HFFc6 (cell line): Measurements from ENCODE around the gene PRORP. TPM values are rescaled to one million over a fixed set of nuclear protein-coding genes. Genes with fewer than 3 reads are reported as not detected.
A peak's percentile ranks its signal among the peaks of the same experiment; 100 is the strongest.

Source experiments
- DNase-seq: peaks from one replicate; pipeline ENCODE4 v3.0.0-alpha.2; 2018
- H3K27ac Mint-ChIP-seq: 2 replicates; pipeline ENCODE4 v1.8.0; 2020; ENCODE audit warnings: mild to moderate bottlenecking, mixed read lengths
- H3K27me3 Mint-ChIP-seq: 2 replicates; pipeline ENCODE4 v1.8.0; 2021; ENCODE audit warnings: mild to moderate bottlenecking, moderate library complexity, mixed read lengths; ENCODE audit not compliant: insufficient read depth
- H3K36me3 Mint-ChIP-seq: 2 replicates; pipeline ENCODE4 v1.8.0; 2021; ENCODE audit warnings: low read depth, mixed read lengths
- H3K4me1 Mint-ChIP-seq: 2 replicates; pipeline ENCODE4 v1.8.0; 2020; ENCODE audit warnings: low read depth, mixed read lengths
- H3K4me3 Mint-ChIP-seq: 2 replicates; pipeline ENCODE4 v1.8.0; 2020; ENCODE audit warnings: mild to moderate bottlenecking, moderate library complexity, mixed read lengths
- H3K9me3 Mint-ChIP-seq: 2 replicates; pipeline ENCODE4 v1.8.0; 2020; ENCODE audit warnings: mild to moderate bottlenecking, mixed read lengths
- total RNA-seq, 6 experiments: library from RNA; stranded (reverse); fragmentation: NEBNext Ultra II Directional; extraction: Animal tissue kit (Norgen Biotek cat#: 25700); gene quantifications; 2 replicates in 1 of 6; 3 replicates in 5 of 6; pipeline ENCODE4 v1.2.3, GENCODE V29; 2021
- TF ChIP-seq, protein P1 (sequence below): fragments of 200-600 bp; sonication (generic); IDR thresholded peaks from 2 replicates; pipeline ENCODE4 v1.5.0; 2021; ENCODE audit warnings: antibody characterized with exemption, mild to moderate bottlenecking

PRORP gene
- total RNA-seq, 6 experiments from 2014 or later = 22.6 to 29.6 (median 26.6) TPM

DNA sequence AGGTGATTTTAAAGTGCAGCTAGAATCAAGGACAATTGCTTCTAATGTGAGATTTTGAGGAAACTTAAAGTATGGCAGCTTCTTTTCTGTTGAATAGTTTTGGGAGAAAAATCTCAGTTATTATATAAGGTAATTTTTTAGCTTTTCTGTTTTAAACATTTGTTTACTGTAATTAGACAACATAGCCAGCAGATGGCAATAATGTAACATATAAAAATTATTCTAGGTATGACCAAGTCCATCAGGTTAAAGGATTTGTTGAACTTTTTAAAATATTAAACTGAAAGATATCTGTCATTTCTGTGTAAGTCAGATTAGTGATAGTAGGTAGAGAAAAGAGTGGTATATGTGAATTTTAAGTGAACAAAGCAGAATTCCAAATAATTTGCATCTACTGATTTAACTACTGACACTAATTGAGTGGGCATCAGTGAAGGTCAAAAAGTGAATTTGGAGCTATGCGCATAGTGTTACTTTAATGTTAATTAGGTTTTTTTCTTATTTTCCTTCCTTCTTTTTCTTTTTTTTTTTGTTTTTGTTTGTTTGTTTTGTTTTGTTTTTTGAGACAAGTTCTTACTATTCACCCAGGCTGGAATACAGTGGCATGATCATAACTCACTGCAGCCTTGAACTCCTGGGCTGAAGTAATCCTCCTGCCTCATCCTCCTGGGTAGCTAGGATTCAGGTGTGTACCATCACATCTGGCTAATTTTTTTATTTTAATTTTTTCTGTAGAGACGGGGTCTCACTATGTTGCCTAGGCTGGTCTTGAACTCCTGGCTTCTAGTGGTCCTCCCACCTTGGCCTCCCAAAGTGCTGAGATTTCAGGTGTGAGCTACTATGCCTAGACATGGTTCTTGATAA is 18.6 kb downstream of the PRORP start:
- H3K27me3 Mint-ChIP-seq = no peaks in the 10 kb centered on the region; the same call in none of the 2 replicates
- H3K9me3 Mint-ChIP-seq = no peaks in the 10 kb centered on the region
- H3K27ac Mint-ChIP-seq = no peak overlapping the region
- H3K4me1 Mint-ChIP-seq = peaks cover 6% of the 10 kb centered on the region; the same call in 1 of the 2 replicates
- TF ChIP-seq, protein P1, sequence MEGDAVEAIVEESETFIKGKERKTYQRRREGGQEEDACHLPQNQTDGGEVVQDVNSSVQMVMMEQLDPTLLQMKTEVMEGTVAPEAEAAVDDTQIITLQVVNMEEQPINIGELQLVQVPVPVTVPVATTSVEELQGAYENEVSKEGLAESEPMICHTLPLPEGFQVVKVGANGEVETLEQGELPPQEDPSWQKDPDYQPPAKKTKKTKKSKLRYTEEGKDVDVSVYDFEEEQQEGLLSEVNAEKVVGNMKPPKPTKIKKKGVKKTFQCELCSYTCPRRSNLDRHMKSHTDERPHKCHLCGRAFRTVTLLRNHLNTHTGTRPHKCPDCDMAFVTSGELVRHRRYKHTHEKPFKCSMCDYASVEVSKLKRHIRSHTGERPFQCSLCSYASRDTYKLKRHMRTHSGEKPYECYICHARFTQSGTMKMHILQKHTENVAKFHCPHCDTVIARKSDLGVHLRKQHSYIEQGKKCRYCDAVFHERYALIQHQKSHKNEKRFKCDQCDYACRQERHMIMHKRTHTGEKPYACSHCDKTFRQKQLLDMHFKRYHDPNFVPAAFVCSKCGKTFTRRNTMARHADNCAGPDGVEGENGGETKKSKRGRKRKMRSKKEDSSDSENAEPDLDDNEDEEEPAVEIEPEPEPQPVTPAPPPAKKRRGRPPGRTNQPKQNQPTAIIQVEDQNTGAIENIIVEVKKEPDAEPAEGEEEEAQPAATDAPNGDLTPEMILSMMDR = peak; percentile 82
- DNase-seq = peak; percentile 50
- H3K4me3 Mint-ChIP-seq = no peak overlapping the region
- H3K36me3 Mint-ChIP-seq = peaks cover 2% of the 10 kb centered on the region; the same call in 1 of the 2 replicates

DNA sequence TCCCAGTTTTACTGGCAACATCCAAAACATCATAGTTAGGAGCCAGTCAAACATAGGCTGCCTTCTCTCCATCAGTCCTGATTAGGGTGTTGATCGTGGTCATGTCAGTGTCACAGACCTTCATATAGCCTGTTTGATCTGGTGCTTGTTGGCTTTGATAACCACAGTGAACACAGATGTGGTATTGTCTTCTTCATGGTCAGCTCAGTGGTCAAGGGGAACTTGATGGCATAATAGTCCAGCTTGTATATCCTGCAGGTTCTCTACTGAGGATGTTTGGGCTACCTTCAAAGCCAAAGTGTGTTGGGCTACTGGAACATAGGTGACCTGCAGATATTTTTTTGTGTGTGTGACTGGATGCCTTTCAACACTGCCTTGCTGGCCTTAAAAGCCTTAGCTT is 21.7 kb downstream of the PRORP start:
- no peak for DNase-seq
- H3K27me3 Mint-ChIP-seq = no peaks in the 10 kb centered on the region
- peaks cover 11% of the 10 kb centered on the region for H3K36me3 Mint-ChIP-seq
- peaks cover 18% of the 10 kb centered on the region for H3K4me1 Mint-ChIP-seq
- TF ChIP-seq, protein P1 = no peak
- H3K9me3 Mint-ChIP-seq = no peaks in the 10 kb centered on the region; the same call in 1 of the 2 replicates
- H3K27ac Mint-ChIP-seq = no peak overlapping the region
- no peak overlapping the region for H3K4me3 Mint-ChIP-seq

DNA sequence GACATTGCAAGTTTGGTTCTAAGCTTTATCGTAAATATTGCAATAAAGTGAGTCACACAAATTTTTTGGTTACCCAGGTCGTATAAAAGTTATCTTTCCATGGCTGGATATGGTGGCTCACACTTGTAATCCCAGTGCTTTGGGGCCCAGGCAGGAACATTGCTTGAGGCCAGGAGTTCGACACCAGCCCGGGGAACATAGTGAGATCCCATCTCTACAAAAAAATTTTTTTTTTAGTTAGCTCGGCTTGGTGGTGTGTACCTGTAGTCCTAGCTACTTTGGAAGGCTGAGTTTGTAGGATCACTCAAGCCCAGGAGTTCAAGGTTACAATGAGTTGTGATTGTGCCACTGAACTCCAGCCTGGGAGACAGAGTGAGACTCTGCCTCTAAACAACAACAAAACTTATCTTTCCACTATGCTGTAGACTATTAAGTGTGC is 24.4 kb downstream of the PRORP start:
- TF ChIP-seq, protein P1 = no peak
- no peak overlapping the region for H3K4me3 Mint-ChIP-seq
- no peak for DNase-seq
- H3K9me3 Mint-ChIP-seq = no peaks in the 10 kb centered on the region; the same call in 1 of the 2 replicates
- no peaks in the 10 kb centered on the region for H3K27me3 Mint-ChIP-seq
- peaks cover 17% of the 10 kb centered on the region for H3K36me3 Mint-ChIP-seq
- no peak overlapping the region for H3K27ac Mint-ChIP-seq
- H3K4me1 Mint-ChIP-seq = peaks cover 12% of the 10 kb centered on the region

DNA sequence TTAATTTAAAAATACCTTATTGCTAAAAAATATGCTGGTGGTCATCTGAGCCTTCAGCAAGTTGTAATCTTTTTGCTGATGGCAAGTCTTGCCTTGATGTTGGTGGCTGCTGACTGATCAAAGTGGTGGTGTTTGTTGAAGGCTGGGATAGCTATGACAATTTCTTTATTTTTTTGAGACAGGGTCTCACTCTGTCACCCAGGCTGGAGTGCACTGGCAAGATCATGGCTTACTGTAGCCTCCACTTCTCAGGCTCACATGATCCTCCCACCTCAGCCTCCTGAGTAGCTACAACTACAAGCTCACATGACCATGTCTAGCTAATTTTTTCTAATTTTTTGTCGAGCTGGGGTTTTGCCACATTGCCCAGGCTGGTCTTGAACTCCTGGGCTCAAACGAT is 24.8 kb downstream of the PRORP start:
- Mint-ChIP-seq H3K4me3 (no peak overlapping the region), H3K27ac (no peak overlapping the region), H3K36me3 (peaks cover 17% of the 10 kb centered on the region), H3K4me1 (peaks cover 12% of the 10 kb centered on the region), H3K9me3 (no peaks in the 10 kb centered on the region; the same call in 1 of the 2 replicates), H3K27me3 (no peaks in the 10 kb centered on the region)
- TF ChIP-seq, protein P1 = no peak
- no peak for DNase-seq

DNA sequence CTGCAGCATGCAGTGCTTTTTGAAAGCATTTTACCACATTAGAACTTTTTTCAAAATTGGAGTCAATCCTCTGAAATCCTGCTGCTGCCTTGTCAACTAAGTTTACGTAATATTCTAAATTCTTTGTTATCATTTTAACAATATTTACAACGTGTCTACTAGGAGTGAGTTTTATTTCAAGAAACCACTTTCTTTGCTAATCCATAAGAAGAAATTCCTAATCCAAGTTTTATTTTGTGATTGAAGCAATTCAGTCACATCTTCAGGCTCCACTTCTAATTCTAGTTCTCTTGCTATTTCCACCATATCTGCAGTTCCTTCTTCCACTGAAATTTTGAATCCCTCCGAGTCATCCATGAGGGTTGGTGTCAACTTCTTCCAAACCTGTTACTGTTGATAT is 25.4 kb downstream of the PRORP start:
- no peak overlapping the region for H3K27ac Mint-ChIP-seq
- peaks cover 17% of the 10 kb centered on the region for H3K36me3 Mint-ChIP-seq
- TF ChIP-seq, protein P1 = no peak
- H3K9me3 Mint-ChIP-seq = no peaks in the 10 kb centered on the region; the same call in 1 of the 2 replicates
- no peak overlapping the region for H3K4me3 Mint-ChIP-seq
- no peaks in the 10 kb centered on the region for H3K27me3 Mint-ChIP-seq
- peaks cover 12% of the 10 kb centered on the region for H3K4me1 Mint-ChIP-seq
- no peak for DNase-seq
